ENCODE data around the gene SLX4IP.

SLX4IP gene

DNA sequence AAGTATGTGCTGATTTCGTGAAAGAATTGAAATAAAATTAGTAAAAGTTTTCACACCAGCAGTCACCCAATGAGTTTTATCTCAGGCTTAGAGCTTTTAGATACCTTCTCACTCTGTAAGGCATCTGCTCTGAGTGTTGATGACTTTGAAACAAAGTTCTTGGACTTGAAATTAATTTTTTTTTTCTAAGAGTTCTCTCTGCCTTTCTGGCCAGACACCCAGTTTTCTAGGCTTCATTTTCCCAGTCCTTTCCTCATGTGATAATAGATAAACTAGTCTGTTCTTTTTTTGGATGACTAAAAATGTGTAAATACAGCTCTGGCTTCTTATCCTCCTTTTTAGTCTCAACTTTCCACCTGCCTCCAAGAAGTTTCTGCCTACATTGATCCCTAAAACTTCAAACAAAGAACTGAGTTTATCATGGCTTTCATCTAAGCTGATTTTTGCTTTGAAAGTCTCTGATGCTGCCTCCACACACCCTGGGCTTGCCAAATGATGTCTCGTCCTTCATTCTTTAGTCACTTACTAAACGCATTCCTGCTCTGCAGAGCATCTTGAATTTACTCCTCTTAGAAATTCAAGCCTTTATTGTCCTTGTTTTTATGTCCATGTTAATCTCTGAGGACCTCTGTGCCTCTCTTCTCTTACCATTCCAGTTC is 32.7 kb downstream of the SLX4IP start:
- no peak for DNase-seq

DNA sequence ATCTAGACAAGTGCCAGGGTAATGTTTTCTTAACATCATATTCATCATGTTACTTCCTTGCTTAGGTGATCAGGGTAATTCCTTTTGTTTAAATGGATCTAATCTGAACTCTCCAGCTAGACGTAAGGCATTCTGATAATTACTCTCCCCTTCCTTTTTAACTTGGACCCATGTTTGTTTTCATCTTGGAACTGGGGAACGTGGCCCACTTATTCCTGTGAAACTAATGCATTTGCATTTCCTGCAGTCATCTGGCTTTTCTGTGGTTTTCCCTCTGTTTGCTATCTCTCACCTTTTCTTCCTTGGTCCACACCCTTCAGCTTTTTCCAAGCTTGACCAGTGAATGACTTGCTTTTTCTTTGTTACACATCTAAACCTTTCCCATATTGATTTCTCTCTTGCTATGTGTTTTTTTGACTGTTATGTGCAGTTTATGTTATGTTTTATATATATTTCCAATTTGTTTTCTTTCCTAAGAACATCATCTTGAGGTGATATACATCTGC is 33.3 kb downstream of the SLX4IP start:
- DNase-seq = no peak

DNA sequence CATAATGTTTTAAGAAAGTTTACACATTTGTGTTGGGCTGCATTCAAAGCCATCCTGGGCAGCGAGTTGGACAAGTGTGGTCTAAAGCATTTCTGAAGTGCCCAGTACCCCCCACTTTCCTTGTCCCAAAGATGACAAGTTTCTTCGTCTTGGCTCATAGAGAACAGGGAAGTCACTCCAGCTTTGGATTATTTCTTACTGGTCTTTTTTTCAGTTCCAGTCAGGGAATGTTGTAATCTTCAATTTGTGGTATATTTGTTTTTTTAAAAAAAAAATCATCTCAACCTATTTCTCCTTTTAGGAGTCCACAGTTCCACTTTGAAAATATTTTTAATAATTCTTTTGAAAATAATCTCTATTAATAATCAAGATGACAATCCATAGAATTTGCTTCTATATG is 34.0 kb downstream of the SLX4IP start:
- DNase-seq = no peak

DNA sequence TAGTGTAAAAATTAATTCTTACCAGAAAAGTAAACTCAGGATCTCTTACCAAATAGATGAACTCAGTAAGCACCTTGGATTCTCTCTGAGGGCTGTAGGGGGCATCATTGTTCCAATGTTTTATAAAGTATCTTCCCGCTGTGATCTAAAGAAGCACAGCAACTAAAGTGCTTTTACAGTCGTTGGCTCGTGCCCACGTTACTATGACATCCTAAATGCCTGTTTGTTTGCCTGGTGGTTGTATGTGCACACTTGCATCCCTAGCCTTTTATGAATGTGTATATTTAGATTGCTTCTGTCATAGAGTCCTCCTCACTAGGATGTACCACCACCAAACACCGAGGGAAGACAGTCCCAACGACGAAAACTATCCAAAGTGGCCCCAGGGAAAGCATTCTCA is 34.5 kb downstream of the SLX4IP start:
- no peak for DNase-seq

DNA sequence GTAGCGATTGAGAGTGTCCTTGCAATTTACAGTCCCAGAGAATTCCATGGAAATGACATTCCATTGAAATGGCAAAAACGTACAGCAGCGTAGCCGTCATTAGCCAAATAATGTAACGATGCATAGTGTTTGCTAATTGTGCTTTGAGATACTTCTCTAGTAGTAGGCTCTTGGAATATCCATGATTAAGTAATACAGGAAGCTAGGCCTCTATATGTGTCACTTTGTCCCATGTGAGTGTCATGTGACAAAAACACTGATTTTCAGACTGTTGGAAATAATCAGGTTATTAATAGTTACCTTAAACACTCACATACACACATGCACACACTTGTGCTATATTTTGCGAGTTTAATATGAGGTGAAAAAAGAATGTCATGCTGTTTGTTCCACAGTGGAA is 35.2 kb downstream of the SLX4IP start:
- DNase-seq = no peak

DNA sequence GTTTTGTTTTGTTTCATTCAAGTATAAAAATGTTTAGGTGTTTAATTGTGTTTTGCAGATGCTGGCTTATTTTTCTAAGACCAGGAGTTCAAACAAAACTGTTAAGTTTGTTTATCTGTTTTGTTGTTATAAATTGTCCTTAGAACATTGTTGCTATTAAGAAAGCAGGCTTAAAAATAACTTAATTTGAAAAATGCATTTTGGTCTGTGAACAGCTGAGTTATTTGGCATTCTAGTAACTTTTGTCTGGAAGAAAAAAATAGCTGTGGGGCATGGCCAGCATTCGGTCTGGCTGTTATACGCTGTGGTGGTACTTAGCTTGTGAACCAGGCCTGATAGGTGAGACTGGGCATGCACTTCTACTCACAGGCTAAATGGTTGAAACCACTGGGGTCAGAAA is 37.8 kb downstream of the SLX4IP start:
- DNase-seq = no peak

DNA sequence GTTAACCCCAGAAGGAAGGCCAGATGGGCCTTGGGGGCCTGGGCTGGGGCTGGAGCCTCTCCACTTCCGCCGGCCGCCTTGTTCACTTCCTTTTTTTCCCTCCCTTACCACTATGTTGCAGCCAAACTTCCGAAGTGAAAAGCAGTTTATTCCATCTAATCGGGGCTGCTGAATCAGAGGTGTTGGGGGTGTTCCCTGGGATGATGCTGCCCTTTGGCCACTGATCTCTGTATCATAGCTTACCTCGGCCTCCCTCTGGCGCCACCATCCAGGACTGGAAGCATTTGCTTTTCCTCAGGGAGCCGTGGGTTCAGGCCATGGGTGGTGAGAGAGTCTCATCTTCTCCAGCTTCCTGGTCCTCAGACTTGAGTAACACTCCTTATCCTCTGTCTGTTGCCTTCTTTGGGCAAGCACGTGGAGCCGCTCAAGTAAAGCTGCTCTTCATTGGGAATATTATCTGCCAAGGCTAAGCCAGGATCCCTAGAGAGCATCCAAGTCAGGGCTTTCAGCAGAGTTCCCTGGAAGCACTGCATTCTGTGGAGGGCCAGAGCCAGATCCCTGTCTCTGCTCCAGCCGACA is 39.6 kb downstream of the SLX4IP start:
- DNase-seq = no peak

DNA sequence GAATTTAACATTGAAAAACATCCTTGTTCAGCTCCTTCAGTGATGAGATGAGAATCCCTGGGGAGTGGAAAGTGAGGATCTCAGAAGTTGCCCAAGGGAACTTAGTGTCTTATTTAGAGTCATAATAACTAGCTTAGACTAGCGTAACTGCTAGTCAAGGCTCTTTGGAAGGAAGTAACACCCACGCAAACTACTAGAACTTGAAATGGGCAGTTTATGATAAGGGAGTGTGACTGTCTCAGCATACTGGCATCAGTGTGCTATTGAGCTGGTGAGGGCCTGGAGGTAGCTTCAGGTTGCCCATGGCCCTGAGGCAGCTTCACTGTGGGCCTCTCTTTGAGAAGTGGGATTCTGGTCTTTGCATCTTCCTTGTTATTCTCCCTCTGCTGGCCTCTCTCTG is 40.1 kb downstream of the SLX4IP start:
- DNase-seq = no peak

DNA sequence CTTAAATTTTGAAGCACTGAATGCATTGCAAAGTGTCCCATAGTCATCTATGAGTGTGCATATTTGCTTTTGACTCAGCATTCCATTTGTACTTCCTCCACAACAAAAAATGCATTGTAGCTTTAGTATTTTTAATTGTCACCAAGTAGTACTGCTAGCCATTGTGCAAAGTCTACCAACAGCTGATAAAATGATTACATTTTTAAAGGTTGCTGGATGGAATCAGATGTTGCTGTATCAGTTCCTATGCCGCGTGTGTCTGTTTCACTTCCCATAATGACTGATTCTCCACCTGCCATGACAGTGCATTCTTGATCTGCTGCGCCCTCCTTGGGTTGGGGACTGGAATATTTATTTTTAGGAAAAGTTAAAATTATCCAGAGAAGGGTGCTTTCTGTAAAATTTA is 41.2 kb downstream of the SLX4IP start:
- DNase-seq = no peak

DNA sequence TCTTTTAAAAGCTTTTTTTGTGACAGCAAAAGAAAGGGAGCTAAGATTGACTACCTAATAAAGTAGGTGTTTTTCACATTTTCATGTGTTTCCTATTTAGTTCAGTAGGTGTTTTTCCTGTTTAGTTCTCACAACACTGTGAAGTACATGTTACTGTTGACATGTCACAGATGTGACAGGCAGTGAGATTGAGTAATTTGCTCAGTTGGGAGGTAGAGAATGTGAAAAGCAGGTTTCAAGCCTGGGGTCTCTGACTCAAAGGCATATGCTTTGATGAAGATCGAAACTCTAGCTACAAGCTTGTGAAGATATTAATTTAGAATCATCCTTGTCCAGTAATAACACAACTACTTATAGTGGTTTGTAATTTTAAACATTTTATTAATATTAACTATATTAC is 43.1 kb downstream of the SLX4IP start:
- no peak for DNase-seq

DNA sequence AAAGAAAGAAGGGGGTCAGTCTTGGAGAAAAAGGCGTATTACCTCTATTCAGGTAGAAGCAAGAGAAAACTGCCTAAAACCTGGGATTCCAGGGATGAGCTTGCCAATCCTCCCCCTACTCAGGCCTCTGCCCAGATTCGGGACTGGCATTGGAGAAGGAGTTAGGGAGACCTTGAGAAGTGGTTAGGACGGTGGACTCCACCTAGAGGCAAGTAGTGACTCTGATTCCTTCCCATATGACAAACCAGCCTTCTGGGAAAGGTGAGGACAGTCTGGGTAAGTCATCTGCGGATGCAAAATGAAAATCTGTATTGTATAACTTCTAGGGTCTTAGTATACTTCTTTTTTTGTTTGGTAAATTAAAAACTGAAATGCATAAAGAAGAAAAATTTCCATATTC is 43.8 kb downstream of the SLX4IP start:
- DNase-seq = no peak

DNA sequence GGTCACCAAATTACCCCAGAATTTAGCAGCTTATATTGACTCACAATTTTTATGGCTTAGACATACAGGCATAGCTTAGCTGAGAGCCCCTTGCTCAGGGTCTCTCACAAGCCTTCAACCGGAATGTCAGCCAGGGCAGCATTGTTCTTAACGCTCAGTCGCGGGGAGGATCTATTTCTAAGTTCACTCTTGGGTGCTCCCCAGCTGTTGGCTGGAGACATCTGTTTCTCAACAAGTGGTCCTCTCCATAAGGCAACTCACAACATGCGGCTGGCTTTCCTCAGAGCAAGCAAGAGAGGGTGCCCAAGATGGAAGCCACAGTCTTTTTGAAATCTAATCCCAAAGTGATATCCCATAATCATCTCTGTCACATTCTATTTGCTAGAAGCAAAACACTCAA is 46.6 kb downstream of the SLX4IP start:
- no peak for DNase-seq

DNA sequence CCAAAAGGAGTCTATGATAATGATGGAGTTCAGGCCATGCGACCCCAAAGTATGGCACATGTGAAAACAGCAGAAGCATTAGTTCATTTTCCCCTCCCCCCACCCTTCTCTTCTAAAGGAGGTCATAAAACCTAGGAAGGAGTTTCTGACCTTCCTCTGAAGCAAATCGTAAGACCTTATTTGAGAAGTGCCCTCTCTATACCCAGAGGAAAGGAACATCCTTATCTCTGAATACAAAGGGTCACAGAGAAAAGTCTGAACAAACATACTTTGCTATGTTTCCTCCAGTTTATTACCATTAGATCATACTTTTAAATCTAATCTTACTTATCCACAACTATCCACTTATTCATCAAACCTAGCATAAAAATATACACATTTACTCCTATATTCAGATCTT is 48.6 kb downstream of the SLX4IP start:
- no peak for DNase-seq

DNA sequence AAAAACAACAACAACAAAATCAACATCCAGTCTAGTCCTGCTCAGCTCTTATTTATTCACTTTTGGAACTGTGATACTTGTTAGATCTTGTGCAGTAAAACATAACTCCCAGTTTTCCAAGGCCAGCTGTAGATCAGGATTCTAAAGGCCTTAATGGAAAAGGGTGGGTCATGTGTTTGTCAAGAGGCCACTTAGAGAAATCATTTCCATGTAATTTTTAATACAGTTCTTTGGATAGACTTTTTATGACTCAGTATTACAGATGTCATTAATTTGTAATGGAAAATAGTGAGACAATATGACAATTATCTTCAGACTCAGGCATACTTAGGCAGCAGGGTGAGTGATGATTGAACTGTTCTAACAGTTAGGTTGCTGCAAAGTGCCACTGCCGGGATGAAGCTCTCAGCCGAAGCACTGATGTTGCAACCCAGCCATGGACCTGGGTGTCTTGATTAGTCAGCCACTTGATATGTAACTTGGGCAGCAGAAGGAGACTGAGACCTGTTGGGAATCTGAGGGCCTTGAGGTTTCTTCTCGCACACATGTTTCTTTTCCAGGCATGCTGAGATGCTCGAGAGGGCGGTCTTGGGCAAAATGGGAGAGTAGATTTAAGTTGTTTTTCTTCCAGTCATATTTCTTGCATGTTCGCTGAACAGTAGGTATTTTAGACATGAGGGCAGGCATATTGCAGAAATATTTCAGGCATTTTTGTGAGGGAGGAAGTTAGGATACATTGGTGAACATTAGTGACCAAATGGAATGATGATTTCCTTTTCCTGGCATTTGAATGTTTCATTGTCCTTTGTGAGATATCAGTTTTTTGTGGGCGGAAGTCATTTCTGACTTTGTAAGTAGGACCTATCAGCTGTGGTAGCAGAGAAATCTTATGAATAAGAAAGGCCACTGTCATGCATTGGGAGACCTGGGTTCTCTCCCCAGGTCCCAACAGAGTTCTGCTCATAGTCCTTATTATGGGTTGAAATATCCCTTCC is 52.3 kb downstream of the SLX4IP start:
- DNase-seq = no peak

DNA sequence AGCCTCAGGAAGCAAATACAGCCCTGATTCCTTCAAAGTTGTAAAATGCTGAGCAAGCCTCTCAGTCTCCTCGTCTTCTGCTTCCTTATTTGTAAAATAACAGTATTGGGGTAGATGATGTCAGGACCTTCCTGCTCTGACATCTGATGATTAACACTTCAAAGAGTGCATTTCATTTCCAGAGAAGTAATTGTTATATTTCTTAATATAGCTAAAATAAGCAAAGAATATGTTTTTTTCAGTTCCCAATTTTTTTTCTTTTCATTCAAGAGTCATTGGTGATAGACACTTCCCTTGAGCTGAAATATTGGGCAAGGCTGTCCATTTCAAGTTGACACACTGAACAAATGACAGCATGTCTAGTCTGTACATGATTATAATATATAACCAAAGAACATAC is 53.4 kb downstream of the SLX4IP start:
- no peak for DNase-seq

DNA sequence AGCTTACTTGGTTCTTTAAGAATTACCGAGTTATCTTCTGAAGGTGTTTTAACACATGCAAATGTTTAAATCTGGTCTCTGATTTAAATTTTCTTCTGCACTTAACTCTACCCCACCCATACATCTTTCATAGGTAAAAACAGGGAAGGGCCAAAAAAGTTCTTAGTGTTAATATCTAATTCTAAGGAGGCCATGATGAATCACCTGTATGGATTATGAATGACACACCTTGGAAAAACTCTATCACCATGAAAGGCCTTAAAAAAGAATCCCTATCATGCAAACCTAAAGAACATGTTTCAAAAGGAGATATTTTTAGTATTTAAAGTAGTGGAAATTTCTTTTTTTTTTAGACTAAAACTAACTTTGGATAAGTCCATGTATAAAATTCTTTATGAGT is 54.7 kb downstream of the SLX4IP start:
- DNase-seq = no peak

DNA sequence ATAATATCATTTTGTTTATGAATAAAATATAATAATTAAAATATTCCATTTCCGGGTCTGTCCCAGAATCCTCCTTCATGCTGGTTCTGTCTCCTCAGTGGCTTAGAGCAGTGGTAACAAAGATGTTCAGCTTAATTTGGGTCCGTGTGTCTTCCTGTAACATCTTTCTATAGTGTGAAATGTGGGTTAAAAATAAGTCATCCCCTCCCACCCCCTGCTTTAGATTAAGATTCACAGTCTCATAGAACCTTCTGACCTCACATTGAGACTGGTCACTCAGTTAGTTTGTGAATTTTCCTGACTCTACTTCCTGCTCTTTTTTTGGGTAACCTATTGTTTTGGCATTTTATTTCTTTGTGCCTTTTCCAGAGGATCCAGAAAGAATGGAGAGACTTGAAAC is 55.2 kb downstream of the SLX4IP start:
- DNase-seq = no peak

DNA sequence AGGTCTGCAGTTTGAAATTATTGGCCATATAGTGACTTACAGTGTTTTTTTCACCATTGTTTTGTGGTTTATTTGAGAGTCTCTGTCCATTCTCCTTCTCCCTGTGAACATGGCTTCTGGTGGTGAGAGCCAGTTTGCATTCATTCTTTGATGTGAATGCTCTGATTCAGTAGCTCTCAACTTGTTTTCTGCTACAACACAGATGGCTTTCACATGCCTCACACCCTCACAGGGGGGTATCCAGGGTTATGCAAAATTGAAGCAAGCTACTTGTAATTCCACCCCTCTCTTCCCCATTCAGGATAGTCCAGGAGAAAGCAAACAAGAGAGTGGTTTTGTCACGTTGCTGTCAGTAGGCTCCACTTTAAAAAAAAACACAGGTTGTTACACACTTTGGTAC is 55.6 kb downstream of the SLX4IP start:
- no peak for DNase-seq

DNA sequence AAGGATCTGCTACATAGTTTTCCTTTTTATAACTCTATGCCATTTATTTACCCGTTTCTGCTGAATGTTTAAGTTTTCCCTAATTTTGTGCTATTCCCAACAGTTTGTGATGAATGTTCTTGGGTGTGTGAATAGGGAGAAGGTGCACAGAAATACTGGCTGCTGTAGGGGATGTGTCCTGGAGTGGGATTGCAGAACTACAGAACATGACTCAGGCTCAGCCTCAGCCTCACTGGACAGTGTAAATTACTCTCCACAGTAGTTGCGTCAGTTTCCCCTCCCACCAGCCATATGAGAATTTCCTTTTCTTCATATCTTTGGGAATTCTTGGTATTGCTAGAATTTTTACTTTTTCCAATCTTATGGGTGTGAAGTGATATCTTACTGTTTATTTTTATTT is 57.0 kb downstream of the SLX4IP start:
- no peak for DNase-seq

DNA sequence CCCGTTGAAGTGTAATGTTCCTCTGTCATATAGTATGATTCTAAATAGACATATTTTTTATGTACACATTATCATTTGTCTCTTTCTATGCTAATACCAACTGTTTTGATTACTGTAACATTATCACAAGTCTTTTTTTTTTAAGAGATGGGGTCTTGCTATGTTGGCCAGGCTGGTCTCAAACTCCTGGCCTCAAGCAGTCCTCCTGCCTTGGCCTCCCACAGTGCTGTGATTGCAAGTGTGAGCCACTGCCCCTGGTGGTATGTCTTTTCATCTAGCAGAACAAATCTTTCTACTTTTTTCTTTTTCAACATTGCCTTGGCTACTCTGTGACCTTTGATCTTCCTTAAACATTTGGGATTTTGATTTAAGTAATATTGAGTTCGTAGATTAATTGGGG is 57.7 kb downstream of the SLX4IP start:
- no peak for DNase-seq

DNA sequence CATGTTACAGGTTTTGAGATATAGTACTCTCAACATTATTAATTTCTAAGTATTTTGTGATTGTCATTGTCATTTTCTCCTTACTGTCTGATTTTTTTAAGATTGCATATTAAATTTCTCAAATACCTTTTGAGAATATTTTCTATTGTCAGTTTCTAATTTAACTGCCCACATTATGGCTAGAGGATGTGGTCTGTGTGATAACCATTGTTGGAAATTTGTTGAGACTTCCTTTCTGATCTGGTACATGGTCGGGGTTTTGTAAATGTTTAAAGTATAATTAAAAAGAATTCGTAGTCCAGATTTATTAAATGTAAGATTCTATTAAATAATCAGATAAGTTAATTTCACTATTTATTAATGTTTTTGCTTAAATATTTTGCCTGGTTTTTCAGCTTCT is 60.1 kb downstream of the SLX4IP start:
- no peak for DNase-seq

DNA sequence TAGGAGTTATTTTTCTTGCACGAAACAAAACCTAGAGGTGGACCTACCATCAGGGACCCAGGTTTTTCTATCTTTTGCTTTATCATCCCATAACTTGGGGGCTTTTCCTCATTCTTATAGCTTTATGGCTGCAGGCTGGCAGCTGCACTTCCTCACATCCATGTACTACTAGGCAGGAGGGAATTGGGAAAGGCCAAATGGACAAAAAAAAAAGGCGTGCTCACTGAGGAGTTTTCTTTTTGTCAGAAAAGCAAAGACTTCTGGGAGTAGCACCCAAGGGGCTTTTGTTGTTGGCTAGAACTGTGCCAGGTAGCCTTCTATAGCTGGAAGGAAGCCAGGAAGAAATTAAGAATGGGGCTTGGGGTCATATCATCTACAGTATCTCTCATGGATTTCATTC is 61.4 kb downstream of the SLX4IP start:
- no peak for DNase-seq

DNA sequence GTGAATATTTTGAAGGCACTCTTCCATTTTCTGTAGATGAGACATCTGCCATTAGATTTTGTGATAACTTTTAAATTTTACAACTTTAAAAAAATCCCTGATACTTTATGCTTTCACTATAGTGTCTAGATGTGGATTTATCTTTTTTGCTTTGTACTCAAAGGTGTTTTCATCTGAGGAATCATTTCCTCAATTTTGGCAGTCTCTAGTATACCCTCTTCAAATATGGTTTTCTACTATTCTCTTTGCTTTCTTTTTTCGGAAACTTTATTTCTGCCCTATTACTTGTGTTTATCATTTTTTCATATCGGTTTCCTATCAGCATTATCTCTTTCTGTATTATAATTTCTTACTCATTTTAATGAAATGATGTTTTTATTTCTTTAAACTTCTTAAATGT is 62.2 kb downstream of the SLX4IP start:
- no peak for DNase-seq

DNA sequence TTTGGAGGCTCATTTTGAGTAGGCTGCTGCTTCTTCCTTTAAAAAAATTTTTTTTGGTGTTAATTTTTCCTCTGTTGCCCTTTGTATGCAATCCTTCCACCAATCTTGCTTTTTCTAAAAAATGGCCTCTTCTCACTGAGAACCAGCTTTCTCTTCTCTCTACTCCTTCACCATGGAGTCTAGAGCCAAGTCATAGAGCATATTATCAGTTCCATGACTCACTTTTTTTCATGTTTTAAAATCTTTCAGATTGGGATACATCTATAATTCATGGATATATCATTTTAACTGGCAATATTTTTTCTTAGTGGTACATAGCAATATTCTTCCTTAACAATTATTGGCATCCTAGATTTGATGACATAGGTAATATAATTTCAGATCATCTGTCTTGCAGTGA is 62.7 kb downstream of the SLX4IP start:
- no peak for DNase-seq

Measured in activated T-cell treated with anti-CD3 and anti-CD28 coated beads, Interleukin-2, amount 50 U/mL, for 48 hours (primary cell).